IPS-18c (cell line): ENCODE measurements around the gene DNMBP.
"Not testable (repeated sequence)": the region's sequence is repeated elsewhere in the genome, so short reads cannot be mapped to it uniquely, and the experiment has no call there.

Experiments
- H3K4me3 ChIP-seq: 2 replicates; pipeline ENCODE4 v1.7.0; 2013; ENCODE audit warnings: low read depth, mild to moderate bottlenecking, low read length, moderate library complexity; ENCODE audit not compliant: insufficient read depth
- H3K9me3 ChIP-seq: one replicate; pipeline ENCODE4 v1.6.1; 2013; ENCODE audit warnings: mild to moderate bottlenecking, low read length, moderate library complexity; ENCODE audit not compliant: control insufficient read depth, insufficient read depth

The DNMBP gene

GRCh38 chr10:99906470-99906869, 103.3 kb downstream of the DNMBP start:
- H3K4me3 ChIP-seq: no peak overlapping the region
- no peaks in the 10 kb centered on the region for H3K9me3 ChIP-seq

- Histone ChIP-seq H3K4me3 (no peak overlapping the region), H3K9me3 (no peaks in the 10 kb centered on the region)
Observed at GRCh38 chr10:99905971-99906370, 103.8 kb downstream of the DNMBP start.

DNA sequence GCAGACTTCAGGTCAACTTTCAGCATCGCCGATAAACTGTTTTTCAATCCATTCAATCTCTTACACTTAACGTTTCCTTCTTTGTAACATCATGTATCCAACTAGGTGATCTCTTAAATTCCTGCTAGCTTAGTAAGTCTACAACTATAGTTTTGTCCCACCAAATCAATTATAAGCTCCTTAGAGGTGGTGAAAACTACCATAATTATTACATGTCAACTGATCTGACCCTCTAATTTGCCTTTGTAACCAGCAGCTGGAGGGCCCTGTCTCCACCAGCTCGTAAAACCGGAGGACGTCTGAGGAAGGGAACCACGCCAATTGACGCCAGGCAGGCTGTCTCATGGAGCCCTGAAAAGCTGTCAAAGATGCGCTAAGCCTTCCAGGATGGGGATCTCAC, 113.9 kb downstream of the DNMBP start:
- Histone ChIP-seq H3K4me3 (no peak overlapping the region), H3K9me3 (peaks cover 2% of the 10 kb centered on the region)

- H3K9me3 ChIP-seq, H3K4me3 ChIP-seq: not testable (repeated sequence)
Observed at GRCh38 chr10:99895066-99895465, 114.7 kb downstream of the DNMBP start.

DNA sequence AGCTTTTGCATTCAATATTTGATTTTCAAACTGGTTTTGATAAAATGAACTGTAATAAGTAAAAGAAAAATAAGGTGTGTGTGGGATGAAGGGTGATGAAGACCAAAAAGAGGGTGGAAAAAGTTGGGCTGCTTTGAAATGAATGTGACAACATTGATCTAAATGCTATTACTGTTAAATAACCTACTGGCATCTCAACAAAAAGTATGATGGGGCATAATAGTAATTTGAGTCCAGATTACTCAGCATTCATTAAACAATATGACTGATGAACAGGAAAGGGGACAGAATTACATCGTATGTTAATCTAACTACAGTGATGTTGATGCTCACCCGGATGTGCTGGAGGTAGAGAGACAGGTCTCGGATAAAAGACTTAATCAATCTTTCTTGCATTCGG, 115.1 kb downstream of the DNMBP start:
- no peak overlapping the region for H3K4me3 ChIP-seq

GRCh38 chr10:99888622-99889021, 121.1 kb downstream of the DNMBP start:
- H3K4me3 ChIP-seq: no peak overlapping the region
- no peaks in the 10 kb centered on the region for H3K9me3 ChIP-seq

More for the DNA sequence above, 115.1 kb downstream of the DNMBP start:
- H3K9me3 ChIP-seq: peaks cover 2% of the 10 kb centered on the region

GRCh38 chr10:99883523-99883922, 126.2 kb downstream of the DNMBP start:
- Histone ChIP-seq H3K9me3 (no peaks in the 10 kb centered on the region), H3K4me3 (no peak overlapping the region)

DNA sequence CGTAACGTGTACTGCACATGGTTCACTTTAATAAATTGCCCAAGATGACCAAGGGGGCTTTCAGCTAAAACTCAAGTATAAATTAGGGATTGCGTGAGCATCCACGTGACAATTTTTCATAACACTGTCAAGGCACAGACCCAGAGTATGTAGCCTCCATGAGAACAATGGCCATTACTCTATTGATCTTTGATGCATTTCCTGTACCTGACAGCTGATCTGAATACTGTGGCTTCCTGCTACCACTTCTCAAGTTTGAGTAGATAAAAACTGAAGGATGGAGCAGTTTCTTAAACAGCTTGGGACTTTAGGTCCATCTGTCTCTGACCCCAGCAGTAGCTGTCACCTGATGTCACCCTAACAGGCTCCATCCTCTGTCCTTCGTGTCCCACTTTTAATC, 128.4 kb downstream of the DNMBP start:
- H3K9me3 ChIP-seq: no peaks in the 10 kb centered on the region
- no peak overlapping the region for H3K4me3 ChIP-seq

- H3K9me3 ChIP-seq: no peaks in the 10 kb centered on the region
- no peak overlapping the region for H3K4me3 ChIP-seq
Observed at GRCh38 chr10:99880080-99880835, 129.5 kb downstream of the DNMBP start.

- Histone ChIP-seq H3K4me3 (no peak overlapping the region), H3K9me3 (no peaks in the 10 kb centered on the region)
Observed at GRCh38 chr10:99875473-99875872, 134.3 kb downstream of the DNMBP start.

GRCh38 chr10:99874341-99875085, 135.2 kb downstream of the DNMBP start:
- Histone ChIP-seq H3K4me3 (no peak overlapping the region), H3K9me3 (no peaks in the 10 kb centered on the region)

DNA sequence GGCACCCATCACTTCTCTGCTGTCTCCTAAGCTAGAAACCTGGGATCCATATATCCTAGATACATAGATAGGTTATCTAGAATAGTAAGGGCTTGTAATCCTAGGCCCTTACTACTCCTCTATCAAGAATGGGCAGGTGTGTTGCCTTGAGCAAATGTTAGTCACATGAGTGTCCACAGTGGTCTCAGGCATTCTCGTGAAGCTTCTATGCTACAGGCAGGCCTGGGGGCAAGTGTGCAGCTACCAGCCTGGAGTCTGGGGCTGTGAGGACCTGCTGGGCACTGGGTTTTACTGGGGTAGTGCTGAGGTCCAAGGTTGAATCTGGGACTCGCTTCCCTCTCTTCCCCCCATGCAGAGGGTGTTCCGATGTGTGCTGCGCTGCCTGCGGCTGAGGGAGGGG, 135.9 kb downstream of the DNMBP start:
- Histone ChIP-seq H3K4me3 (no peak overlapping the region), H3K9me3 (no peaks in the 10 kb centered on the region)

GRCh38 chr10:99872367-99873162, 137.2 kb downstream of the DNMBP start:
- no peaks in the 10 kb centered on the region for H3K9me3 ChIP-seq

DNA sequence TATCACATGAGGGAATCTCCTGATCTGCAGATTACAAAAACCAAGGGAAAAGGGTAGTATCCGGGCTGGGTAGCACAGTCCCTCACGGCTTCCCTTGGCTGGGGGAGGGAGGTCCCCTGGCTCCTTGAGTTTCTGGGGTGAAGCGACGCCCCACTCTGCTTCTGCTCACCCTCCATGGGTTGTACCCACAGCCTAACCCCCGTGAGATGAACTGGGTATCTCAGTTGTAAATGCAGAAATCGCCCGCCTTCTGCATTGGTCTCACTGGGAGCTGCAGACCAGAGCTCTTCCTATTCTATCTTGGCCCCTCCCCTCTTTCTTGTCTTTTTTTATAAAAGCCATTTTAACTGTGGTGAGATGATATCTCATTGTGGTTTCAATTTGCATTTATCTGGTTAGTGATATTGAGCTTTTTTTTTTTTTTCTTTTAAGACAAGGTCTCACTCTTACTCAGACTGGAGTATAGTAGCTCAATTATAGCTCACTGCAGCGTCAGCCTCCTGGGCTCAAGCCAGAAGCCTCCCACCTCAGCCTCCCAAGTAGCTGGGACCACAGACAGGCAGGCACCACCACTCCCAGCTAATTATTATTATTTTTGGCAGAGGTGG, 139.5 kb downstream of the DNMBP start:
- Histone ChIP-seq H3K9me3 (no peaks in the 10 kb centered on the region), H3K4me3 (no peak overlapping the region)

More at GRCh38 chr10:99872367-99873162, 137.2 kb downstream of the DNMBP start:
- no peak overlapping the region for H3K4me3 ChIP-seq

DNA sequence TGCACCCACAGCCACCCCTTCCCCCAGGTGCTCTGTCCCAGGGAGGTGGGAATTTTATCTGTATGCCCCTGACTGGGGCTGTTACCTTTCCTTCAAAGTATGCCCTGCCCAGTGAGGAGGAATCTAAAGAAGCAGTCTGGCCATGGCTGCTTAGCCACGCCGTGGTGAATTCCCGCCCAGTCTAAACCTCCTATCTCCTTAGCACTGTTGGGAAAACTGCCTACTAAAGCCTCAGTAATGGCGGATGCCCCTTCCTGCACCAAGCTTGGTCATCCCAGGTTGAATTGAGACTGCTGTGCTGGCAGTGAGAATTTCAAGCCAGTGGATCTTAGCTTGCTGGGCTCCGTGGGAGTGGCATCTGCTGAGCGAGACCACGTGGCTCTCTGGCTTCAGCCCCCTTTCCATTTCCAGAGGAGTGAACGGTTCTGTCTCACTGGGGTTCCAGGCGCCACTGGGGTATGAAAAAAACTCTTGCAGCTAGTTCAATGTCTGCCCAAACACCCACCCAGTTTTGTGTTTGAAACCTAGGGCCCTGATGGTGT, 140.1 kb downstream of the DNMBP start:
- no peaks in the 10 kb centered on the region for H3K9me3 ChIP-seq

GRCh38 chr10:99867250-99867649, 142.5 kb downstream of the DNMBP start:
- H3K4me3 ChIP-seq, H3K9me3 ChIP-seq: not testable (repeated sequence)

More for the DNA sequence above, 140.1 kb downstream of the DNMBP start:
- H3K4me3 ChIP-seq: no peak overlapping the region
